Activated CD4-positive, alpha-beta T cell treated with anti-CD3 and anti-CD28 coated beads for 24 hours (primary cell): ENCODE data around the gene KCNJ4.

ENCODE experiments used
- DNase-seq, 2 donors: peaks; one replicate each; pipeline ENCODE4 v3.0.0-alpha.2; 2020; ENCODE audit warnings: low read depth in 2 of 2

Gene KCNJ4

DNA sequence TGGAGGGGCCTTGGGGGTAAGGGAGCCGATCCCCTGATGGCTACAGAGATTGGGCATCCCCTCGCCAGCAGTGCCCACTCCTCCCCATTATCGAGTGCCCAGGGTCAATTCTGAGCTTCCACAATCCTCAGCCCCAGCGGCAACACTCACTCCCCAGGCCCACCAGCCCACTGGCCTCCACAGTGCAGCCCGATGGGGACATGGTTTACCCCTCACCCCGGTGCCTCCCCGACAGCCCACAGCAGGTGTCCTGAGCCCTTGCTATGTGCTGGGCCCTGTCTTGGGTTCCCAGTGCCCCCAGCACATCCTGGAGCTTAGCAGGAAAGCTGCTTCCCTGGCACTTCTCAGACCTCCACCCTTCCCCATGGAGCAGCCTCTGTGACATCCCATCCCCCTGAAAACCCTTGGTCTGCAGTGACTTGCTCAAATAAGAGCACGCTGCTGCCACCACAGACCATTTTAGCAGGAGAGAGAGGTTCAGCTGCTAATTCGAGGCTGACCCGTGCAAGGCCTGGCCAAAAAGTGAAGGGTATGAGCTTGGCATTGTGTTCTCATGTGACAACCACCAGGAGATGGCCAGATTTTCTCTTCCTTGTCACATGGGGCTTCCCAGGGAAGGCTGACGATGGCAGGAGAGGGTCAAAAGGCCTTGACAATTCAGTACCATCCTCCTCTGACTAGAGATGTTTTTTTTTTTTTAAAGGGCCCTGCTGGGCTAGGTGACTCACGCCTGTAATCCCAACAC, 23.6 kb downstream of the KCNJ4 start:
- DNase-seq = no peak

DNA sequence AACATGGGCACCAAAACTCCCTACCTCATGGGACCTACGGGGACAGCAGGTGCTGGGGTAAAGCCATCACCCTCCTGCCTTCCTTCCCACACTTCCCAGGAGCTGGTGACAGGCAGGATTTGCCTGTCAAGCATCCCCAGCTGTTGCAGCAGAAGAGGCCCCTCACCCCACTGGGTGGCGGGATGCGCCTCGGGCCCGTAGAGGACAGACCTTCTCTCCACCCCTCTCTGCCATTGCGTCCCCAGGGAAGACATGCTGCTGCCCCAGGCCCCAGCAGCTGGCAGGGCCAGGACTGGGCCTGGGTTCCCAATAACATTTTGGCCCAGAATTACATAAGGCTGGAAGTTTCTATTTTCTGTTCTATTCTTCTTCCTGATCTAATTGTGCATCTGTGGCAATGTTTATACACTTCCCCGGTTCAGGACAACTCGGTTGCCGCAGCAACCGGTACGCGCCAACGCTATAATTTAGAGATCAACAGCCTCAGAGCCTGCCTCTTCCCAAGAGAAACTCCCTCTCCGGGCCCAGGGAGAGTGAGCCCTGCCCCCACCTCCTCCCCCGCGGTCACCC, 25.4 kb downstream of the KCNJ4 start:
- no peak for DNase-seq

DNA sequence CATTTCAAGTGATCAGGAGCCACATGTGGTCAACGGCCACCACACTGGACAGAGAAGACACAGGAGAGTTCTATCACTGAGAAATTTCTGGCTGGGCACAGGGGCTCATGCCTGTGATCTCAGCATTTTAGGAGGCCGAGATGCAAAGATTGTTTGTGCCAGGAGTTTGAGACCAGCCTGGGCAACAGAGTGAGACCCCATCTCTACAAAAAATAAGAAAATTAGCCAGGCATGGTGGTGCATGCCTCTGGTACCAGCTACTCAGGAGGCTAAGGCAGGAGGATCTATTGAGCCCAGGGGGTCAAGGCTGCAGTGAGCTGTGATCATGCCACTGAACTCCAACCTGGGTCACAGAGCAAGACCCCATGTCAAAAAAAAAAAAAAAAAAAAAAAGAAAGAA, 26.3 kb downstream of the KCNJ4 start:
- DNase-seq = no peak

DNA sequence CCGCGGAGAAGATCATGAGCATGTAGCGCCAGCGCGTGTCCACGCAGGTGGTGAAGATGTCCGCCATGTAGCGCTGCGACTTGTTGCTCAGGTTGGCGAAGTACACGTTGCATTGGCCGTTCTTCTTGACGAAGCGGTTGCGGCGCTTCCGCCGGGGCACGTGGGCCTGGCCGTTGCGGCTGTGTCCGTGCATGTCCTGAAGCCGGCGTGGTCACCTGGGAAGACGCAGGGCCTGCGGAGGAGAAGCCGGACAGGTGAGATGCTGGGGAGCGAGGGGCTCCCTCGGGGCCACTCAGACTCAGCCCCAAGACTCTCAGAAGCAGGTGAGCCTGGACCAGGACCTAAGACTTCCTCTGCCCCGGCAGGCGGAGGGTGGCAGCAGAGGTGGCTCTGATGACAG, 27.1 kb downstream of the KCNJ4 start:
- DNase-seq = no peak

DNA sequence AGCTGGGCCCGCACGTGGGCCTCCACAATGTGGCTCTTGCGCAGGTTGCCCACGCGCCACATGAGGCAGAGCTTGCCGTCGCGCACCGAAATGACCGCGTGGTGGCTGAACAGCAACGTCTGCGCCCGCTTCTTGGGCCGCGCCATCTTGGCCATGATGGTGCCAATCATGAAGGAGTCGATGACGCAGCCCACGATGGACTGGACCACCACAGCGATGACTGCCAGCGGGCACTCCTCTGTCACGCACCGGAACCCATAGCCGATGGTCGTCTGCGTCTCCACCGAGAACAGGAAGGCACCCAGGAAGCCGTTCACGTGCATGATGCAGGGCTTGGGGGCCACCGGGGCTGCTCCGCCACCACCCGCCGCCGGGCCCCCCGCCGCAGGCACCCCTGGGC, 27.5 kb downstream of the KCNJ4 start:
- no peak for DNase-seq

DNA sequence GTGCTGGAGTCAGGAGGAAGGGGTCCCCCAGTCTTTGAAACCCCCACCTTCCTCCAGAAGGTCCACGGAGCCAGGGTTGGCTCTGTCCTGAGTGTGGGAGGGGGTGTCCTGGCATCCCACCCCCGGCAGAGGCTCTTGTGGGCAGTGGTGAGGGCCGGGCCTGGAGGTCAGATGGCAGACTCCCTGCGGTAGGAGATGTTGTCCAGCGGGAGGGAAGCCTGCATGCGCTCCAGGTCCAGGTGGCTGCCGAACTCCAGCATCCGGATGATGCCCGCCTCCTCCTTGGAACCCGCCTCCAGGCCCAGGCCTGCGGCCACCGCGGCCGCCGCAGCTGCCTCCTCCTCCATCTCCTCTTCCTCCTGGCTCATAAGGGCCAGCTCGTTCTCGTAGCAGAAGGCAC, 28.4 kb downstream of the KCNJ4 start:
- no peak for DNase-seq

DNA sequence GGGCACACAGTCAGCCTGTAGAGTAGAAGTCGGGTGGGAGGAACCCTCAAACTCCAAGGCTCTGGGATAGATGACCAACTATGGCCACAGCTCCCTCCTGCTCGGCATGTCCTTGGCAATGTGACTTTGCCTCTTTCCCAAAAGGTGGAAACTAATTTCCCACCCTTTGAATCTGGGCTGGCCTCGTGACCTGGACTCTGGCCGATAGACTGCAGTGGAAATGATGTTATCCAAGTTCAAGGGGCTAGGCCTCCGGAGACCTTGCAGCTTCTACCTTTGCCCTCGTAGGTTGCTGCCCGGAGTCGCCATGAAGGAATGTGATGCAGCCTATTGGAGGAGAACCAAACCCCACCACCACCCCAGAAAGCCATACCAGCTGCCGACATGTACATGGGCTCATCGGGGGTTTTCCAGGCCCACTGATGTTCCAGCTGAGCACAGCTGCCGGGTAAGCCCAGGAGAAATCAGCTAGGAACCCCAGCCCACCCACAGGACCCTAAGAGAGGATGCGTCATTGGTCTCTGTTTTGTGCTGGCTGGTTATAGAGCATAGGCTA, 30.4 kb downstream of the KCNJ4 start:
- DNase-seq = no peak

DNA sequence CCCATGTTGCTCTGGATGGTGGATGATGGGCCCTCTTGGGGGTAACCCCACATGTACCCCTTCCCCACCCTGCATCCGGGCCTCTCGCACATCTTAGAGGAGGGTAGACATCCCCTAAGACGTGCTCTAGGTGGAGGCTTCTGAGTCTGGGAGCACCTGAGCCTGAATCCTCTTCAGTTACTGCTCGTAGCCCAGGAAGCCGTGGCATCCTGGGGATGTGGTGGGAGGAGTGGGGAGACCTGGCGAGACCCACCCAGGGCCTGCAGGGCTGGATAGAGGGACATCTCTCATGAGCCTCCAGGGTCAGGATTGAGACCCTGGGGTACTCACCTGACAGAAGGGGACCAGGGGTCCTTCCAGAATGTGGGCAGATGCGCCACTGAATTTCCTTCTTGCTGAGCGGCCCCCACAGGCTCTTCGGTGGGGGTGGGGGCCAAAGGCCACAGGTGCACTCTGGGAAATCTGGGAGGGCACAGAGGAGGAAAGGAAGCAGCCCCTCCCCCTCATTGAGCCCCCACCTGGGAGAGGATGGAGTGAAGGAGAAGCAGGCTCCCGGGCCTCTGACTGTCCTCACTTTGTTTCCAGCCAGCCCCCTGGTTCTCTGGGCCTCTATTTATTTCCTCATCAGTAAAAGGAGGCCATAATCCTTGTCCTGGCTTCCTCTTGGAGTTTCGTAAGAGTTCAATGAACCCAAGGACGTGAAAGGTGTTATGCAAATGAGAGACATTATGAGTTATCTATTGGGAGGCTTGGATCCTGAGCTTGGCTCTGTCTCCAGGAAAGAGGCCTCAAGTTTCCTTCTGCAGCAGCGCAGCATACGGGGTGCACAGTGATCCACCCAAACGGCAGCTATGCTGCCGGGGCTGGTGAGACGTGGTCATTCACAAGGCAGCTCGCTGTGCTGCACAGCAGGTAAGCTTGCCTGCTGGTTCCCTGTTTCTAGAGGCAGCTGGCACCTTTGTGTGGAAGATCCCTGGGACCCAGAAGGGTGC, 31.2 kb downstream of the KCNJ4 start:
- no peak for DNase-seq

DNA sequence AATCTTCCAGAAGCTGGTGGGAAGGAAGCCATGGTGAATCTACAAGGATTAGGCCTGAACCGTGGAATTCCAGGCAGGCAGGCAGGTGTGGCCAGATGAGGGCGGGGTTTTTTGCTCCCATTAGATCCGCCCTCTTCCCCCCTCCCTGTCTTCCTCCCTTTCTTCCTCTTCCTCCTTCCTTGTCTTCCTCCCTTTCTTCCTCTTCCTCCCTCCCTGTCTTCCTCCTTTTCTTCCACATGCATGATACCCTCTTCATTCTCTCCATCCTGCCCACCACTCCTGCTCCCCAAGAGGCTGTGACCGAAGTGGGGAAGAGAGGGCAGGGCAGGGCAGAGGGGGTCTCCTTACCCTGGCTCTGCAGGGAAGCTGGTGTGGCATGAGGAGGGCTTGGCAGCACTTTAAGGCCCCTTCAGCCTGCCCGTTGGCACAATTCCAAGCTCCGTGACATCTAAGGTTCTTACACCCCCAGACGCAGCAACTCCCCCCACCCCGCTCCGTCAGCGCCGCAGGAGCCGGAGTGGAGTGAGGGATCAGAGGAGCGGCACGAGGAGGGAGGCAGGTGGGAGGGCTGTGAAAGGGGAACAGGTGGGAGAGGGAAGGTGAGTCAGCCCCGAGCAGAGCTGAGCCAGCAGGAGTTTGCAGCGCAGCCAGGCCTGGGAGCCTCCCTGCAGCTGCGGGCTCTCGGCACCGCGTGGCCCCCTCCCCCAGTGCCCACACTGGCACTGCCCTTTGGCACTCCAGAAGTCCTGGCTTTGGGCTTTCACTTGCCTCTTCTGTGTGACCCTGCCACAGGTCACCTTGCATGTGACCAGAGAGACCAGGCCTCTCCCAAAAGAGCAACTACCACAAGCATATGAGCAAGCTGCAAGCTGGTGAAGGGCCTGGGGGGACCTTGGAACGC, 32.1 kb downstream of the KCNJ4 start:
- no peak for DNase-seq

DNA sequence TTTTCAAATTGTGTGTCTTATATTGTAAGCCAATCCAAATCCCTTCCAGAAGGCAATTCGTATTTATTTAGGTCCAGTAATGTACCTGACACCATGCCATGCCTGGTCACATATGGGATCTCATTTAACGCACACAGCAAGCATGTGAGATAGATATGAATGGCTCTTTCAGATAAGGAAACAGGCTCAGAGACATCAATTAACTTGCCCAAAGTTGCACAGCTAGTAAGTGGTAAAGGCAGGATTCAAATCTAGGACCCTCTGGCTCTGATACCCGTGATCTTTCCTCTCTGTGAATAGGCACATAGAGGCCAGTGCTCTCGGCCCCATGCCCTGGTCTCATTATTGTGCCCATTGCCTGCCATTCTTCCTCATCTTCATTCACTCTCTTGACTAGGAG, 34.3 kb downstream of the KCNJ4 start:
- DNase-seq = no peak

DNA sequence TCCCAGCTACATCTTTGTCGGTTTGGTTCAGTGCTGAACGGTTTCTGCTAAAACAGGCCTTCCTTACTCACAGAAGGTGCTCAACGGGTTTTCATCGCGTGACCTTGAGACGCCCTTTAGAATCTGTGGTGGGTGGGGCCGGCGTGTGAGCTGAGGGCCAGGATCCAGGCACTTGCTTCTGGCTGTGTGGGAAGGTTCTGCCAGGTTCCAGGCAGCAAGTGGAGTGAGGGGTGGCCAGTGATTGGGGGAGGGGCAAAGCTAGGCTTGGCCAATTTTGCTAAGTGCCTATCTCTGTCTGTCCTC, 35.2 kb downstream of the KCNJ4 start:
- DNase-seq = no peak

DNA sequence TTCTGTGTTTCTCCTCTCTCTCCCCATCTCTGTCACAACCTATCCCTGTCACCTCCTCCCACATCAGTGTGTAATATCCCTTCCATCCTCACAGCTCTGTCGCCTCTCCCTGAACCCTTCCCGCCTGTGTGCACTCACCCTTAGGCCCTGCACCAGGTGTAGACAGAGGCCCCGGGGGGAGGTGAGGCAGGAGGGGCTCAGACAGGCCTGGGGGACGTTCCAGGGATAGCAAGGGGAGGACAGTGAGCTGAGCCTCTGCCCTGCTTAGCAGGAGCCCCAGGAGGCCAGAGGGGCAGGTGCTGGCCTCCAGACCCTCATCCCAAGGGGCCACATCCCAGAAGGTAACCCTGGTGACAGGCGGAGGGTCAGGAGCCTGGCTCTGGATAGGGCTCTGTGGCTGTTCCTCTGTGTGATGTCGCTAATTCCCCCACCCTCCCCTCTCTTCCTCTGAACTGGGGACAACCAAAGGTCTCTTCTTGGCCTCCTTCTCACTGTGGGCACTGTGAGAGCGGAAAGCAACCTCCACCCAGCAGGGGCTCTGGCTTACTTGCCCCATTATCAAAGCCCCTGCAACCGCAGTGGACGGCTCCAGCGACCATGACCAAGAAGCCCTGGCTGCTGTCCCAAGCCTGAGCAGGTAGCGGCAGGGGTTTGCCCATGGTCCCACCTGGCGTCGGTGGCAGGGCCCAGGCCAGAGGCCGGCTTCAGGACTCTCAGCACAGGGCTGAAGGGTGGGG, 35.7 kb downstream of the KCNJ4 start:
- DNase-seq = no peak

DNA sequence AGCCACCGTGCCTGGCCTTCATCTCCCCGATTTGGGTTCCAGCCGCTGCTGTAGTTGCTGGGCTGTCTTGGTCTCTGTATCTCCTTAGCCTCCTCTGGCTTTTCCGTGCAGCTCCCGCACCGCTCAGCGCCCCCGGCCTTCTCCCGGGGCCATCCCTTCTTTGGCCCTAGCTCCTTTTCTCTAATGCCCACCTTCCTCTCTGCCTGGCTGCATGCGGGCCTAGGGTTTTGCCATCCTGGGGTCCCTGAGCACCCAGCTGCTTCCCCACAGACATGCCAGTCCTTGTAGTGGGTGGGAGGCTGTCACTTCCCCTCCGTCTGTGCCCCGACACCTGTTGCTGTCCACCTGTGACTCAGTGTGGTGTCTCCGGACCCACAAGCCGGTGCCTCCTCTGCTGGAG, 36.4 kb downstream of the KCNJ4 start:
- no peak for DNase-seq

DNA sequence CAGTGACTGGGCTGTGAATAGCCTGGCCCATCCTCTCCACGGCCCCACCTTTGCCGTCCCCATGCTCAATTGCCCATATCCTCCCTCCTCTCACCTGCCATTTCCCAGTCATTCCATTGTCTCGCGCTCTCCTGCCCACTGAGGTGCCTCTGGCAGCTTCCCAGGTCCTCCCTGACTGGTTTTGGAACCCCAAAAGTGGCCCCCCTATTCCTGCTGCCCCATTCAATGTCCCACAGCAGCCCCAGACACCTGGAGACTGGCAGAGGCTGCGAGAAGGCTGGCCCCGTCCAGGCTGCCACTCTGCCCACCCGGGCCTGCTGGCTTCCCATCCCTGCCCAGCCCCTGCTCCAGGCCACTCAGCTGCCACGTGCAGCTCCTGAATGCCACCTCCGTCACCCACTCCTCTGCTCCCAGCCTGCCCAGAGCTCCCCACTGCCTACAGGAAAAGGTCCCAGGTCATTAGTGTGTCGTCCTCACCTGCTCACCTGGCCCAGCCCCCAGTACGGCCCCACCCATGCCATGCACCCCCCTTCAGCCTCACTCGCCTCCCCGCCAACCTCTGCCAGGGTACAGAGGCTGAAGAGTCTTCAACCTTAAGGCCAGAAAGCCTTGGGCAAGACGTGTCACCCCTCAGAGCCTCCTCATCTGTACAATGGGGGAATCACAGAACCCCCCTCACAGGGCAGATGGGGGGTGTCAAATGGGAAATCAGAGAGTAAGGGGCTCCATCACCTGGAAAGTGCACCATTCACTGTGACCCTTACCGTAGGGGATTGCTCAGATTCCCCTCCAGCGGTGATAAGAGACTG, 37.5 kb downstream of the KCNJ4 start:
- DNase-seq = no peak

DNA sequence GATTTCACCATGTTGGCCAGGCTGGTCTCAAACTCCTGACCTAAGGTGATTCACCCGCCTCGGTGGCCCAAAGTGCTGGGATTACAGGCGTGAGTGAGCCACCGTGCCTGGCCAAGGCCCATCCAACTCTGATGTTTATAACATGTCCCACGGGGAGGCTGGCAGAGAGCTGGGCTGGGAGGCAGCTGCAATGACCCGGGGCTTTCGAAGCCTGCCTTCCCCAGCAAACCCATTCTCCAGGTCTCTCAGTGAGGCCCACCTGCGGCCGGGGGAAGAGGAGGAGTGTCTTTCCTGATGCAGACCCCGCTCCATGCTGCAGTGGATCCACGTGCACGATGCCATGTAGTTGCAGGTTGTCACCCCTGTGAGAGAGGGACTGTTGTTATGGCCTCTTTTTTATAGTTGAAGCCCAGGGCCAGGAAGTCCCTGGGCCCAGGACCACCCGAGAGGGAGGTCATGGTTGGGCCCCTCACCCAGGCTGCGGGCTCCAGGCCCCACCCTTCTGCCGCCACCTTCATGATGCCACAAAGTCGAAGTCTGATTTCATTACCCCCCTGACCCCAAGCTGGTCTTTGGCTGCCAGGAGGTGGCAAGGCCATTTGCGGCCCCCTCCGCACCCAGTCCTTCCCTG, 38.3 kb downstream of the KCNJ4 start:
- no peak for DNase-seq

DNA sequence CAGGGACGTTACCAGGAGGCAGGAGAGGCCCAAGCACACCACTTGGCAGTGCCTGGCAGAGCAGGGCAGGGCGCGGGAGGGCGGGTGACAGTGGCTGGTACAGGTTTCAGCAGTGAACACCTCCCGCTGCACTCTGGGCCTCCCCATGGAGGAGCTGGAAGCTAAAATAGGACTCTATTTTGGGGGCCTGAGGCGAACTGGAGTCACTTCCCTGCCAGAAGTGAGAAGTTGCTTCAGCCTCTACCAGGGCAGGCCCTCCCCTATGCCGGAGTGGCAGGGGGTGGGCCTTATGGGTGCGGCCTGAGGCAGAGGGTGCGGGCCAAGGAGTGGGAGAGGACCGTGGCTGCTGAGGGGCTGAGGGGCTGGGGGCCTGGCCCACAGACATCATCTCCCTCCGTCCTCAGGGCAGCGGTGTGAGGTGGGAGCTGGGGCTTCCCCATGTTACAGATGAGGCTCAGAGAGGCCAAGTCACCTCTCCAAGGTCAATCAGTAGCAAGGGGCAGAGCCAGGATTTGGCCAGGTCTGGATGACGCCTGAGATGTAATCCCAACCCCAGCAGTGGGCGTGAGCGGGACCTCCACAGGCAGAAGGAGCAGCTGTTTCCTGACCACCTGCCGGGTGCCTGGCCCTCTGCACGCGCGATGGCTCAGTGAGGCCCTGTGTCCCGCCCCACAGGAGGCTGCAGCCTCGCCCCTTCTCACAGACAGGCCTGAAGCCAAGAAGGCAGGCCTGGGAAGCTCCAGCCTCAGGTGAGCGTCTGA, 39.3 kb downstream of the KCNJ4 start:
- no peak for DNase-seq

DNA sequence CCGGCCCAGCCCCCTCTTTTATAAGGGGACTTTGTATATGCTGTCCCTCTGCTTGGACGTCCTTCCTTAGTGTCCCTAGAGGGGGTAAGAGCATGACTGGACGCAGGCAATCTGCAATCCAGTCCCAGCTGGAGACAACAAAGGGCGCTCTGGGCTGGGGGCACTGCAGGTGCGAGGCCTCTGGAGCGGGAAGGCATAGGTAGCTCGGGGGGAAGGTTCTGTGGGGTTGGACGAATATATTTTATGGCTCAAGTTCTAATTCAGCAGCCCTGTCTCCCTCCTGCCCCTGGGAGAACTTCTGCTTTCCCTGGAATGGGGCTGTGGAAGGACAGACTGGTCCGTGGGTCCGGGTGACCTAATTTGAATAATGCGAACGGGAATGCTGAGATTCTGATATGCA, 40.0 kb downstream of the KCNJ4 start:
- no peak for DNase-seq

DNA sequence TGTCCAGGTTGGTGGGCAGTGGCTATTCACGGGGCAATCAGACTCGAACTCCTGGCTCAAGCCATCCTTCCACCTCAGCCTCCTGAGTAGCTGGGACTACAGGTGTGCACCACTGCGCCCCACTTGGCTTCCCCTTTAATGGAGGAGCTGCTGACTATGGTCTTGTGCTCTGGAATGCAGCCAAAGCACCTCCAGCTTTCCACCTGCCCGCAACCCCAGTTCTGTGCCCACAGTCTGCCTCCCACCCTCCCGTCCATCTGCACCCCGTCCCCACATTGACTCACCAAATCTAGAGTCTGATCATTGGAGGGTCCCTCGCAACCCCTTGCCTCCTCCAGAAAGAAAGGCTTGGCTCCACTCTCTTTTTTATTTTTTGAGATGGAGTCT, 41.0 kb downstream of the KCNJ4 start:
- DNase-seq = no peak
